ENCODE results near the gene PHIP. TPM values are rescaled to one million over a fixed set of nuclear protein-coding genes. Genes with fewer than 3 reads are reported as not detected.

The PHIP gene
- total and polyA plus RNA-seq, 8 donors = 27.3 to 82.2 (median 69.2) TPM

GRCh38 chr6:78953798-78954197, 124.3 kb downstream of the PHIP start:
- DNase-seq (no peak), ATAC-seq (no peak)
- Histone ChIP-seq H3K27ac (no peak overlapping the region), H3K9me3 (peaks cover 0 to 9% of the 10 kb centered on the region in 2 donors), H3K4me3 (no peak overlapping the region), H3K36me3 (peaks cover 0 to 97% of the 10 kb centered on the region in 2 donors), H3K4me1 (no peaks in the 10 kb centered on the region), H3K27me3 (no peaks in the 10 kb centered on the region)
- TF ChIP-seq CTCF (IDR thresholded peaks at IDR 0.05) = no peak
- intact Hi-C loops (cut with DNase I) = no loop called here

DNA sequence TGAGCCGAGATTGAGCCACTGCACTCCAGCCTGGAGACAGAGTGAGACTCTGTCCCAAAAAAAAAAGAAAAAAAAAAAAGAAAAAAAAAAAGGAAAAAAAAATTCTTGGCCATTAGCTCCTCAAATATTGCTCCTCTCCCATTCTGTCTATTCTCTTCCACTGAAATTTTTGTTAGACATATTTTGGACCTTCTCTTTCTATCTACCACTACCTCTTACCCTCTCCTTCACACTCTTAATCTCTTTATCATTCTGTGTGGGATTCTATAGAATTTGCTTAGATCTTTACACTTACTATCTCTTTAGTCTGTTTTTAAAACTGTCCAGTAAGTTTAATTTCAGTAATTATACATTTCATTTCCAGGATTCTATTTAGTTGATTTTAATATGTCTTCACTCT, 125.7 kb downstream of the PHIP start:
- ATAC-seq (no peak), DNase-seq (no peak)
- Histone ChIP-seq H3K4me3 (no peak overlapping the region), H3K9me3 (peaks cover 0 to 13% of the 10 kb centered on the region in 2 donors), H3K27me3 (no peaks in the 10 kb centered on the region), H3K4me1 (no peaks in the 10 kb centered on the region), H3K36me3 (peaks cover 0 to 98% of the 10 kb centered on the region in 2 donors), H3K27ac (no peak overlapping the region)
- TF ChIP-seq CTCF (IDR thresholded peaks at IDR 0.05) = no peak
- intact Hi-C loops (cut with DNase I) = no loop called here

DNA sequence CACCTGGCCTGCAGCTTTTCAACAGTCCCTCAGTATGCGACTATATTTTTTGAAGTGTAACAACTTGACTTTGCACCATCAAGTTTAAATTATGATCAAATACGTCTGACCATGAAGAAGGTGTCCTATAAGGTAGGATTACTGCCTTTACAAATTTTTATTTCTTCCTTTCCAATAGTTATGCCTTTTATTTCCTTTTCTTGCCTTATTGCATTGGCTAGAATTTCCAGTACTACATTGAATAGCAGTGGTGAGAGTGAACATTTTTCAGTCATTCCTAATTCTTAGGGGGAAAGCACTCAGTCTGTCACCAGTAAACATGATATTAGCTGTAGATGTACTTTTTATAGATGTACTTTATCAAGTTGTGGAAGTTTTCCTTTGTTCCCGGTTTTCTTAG, 129.3 kb downstream of the PHIP start:
- TF ChIP-seq CTCF (IDR thresholded peaks at IDR 0.05) = no peak
- H3K27me3 ChIP-seq = no peaks in the 10 kb centered on the region
- H3K4me1 ChIP-seq = no peaks in the 10 kb centered on the region
- H3K36me3 ChIP-seq = peaks cover 0 to 97% of the 10 kb centered on the region in 2 donors
- ATAC-seq (no peak), DNase-seq (no peak)
- intact Hi-C loops (cut with DNase I) = no loop called here
- H3K4me3 ChIP-seq = no peak overlapping the region
- H3K27ac ChIP-seq = no peak overlapping the region
- peaks cover 0 to 13% of the 10 kb centered on the region in 2 donors for H3K9me3 ChIP-seq

- TF ChIP-seq CTCF (IDR thresholded peaks at IDR 0.05) = no peak
- Histone ChIP-seq H3K4me1 (no peaks in the 10 kb centered on the region), H3K4me3 (no peak overlapping the region), H3K27me3 (no peaks in the 10 kb centered on the region), H3K36me3 (peaks cover 0 to 93% of the 10 kb centered on the region in 2 donors), H3K9me3 (peaks cover 0 to 13% of the 10 kb centered on the region in 2 donors), H3K27ac (no peak overlapping the region)
- no peak for DNase-seq
- ATAC-seq = no peak
- intact Hi-C loops (cut with DNase I) = no loop called here
These were observed 130.1 kb downstream of the PHIP start for GRCh38 chr6:78947962-78948361.

- H3K9me3 ChIP-seq = peaks cover 0 to 13% of the 10 kb centered on the region in 2 donors
- peaks cover 0 to 92% of the 10 kb centered on the region in 2 donors for H3K36me3 ChIP-seq
- DNase-seq = no peak
- H3K4me1 ChIP-seq = no peaks in the 10 kb centered on the region
- intact Hi-C loops (cut with DNase I) = no loop called here
- H3K27ac ChIP-seq = no peak overlapping the region
- no peak overlapping the region for H3K4me3 ChIP-seq
- no peak for ATAC-seq
- no peaks in the 10 kb centered on the region for H3K27me3 ChIP-seq
- TF ChIP-seq CTCF (IDR thresholded peaks at IDR 0.05) = no peak
These were observed 130.5 kb downstream of the PHIP start for GRCh38 chr6:78947529-78947928.
